Stimulated activated CD8-positive, alpha-beta memory T cell treated with anti-CD3 and anti-CD28 coated beads, Interleukin-7, amount 100 ng/mL, for 4 hours (primary cell): ENCODE measurements around the gene TRPT1.
"Not testable (repeated sequence)": the region's sequence is repeated elsewhere in the genome, so short reads cannot be mapped to it uniquely, and the experiment has no call there.

ENCODE experiments used
- DNase-seq, 2 donors: peaks; one replicate each; pipeline ENCODE4 v3.0.0-alpha.2; 2020; ENCODE audit warnings: low read depth in 2 of 2

The TRPT1 gene

GRCh38 chr11:64258946-64259532, 33.1 kb upstream of the TRPT1 start:
- DNase-seq: no peak

DNA sequence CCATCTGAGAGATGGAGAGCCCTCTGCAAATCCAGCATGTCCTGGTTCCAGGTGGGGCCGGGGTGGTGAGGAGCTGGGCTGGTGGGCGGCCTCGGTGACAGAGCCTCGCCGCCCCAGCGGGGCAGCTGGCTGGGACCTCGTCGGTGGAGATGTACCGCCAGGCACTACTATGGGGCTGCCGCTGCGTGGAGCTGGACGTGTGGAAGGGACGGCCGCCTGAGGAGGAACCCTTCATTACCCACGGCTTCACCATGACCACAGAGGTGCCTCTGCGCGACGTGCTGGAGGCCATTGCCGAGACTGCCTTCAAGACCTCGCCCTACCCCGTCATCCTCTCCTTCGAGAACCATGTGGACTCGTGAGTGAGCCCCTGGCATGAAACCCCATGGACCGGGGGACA, 32.4 kb upstream of the TRPT1 start:
- no peak for DNase-seq

DNA sequence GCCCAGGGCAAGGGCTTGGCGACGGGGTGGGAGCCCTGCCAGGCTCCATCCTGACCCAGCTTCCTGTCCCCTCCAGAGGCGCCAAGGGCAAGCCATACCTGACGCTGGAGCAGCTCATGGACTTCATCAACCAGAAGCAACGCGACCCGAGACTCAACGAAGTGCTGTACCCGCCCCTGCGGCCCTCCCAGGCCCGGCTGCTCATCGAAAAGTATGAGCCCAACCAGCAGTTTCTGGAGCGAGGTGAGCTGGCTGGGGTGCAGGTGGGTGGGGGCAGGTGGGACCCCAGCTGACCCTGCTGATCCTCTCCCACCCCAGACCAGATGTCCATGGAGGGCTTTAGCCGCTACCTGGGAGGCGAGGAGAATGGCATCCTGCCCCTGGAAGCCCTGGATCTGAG, 30.3 kb upstream of the TRPT1 start:
- DNase-seq: no peak

GRCh38 chr11:64255135-64256128, 29.4 kb upstream of the TRPT1 start:
- DNase-seq: no peak

DNA sequence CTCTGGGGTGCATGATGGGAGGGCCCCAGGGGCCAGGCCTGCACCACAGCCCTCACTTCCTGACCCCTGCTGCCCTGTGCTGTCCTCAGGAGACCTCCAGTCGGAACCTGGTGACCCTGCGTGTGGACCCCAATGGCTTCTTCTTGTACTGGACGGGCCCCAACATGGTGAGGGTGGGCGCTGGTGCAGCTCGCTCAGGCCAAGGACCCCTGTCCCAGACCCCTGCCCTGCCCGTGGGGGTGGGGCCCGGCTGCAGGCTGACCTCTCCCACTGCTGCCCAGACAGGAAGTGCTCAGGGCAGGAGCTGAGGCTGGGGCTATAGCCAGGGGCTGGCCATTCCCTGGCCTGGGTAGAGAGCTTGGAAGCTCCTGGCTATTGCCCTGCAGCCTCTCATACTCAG, 28.3 kb upstream of the TRPT1 start:
- DNase-seq: no peak

DNA sequence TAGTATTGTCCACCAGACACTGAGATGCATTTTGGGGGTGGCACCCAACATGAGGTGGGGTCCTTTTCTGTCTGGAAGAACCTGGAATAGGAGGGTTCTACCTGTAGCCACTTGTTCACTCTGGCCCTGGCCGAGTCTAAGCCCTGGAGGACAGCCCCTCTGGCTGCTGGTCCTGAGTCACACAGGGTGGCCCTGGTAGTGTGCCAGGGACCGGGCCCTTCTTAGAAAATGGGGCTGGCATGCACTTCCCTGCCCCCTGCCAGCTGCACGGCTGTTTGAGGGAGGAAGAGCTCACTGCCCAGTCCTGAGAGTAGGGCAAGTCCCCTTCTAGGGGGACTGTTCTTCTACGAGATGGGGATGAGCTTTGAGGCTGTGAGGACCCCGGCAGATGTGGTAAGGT, 27.5 kb upstream of the TRPT1 start:
- no peak for DNase-seq

DNA sequence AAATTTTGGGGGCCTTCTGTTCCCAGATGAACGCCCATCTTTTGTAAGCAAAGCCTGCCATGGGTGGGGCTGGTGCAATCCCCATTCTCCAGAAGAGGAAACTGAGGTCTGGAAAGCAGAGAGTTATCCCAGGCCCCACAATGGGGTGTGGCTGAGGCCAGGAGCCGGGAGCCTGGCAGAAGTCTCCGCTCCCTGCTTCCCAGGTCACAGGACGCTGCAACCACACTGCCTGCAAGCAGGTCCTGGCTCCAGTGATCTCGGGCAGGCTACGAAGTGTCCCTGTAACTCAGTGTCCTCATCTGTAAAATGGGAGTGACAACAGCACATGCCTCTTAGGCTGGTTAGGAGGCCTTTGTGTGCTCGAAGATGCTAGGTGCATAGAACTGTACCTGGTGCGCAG, 27.1 kb upstream of the TRPT1 start:
- DNase-seq: no peak

DNA sequence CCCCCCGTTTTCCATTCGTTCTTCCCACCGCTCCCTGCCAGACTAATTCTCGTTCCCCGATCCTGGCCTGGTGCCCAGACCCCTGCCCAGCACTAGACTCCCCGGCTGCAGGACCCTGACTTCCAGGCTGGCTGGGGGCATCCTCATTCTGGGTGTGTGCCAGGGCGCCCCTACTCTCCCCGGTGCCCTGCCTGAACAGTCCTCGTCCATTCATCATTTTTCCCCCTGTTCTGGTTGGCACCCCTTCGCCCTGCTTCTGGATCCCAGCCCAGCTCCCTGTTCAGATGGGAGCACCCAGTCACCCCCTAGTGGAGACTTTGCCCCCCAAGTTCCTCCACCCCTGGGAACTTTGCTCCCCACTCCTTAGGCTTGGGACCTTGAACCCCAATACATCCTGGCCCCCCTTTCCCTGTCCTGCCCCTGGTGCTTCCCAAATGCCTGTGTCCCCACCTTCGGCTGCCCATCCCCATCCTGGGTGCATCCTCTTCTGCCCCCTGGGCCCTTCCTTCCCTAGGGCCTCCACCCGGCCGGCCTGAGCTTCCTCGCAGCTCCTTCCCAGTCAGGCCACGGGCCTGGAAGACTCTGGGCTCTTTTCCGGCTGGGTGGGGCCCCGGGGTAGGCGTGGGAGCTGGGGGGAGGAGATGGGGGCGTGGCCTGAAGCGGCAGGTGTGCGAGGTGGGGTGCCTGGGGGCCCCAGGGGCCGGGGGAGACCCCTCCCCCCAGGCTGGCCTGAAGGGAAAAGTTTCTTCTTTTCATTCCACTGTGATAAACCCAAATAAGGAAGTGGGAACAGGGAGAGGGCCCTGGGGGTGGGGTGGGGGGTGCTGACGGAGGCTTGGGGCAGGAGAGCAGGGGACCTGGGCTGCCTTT, 26.3 kb upstream of the TRPT1 start:
- no peak for DNase-seq

DNA sequence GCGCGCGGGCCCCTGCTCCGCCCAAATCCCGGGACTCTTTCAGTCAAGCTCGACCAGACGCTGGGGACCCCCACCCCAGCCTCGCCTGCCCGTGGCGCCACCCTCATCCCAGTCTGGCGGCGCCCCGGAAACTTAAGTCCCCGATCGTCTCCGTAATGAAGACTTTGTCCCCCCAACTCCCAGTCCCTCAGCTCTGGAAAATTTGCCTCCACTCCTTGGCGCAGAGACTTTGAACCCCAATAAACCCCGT, 25.7 kb upstream of the TRPT1 start:
- no peak for DNase-seq

- DNase-seq: peak in 1 of 2 donors; percentile 50
Observed at GRCh38 chr11:64251016-64251752, 25.2 kb upstream of the TRPT1 start, which contains the start of gene PLCB3. Gene PLCB3, plus strand, starts transcription at chr11:64251530. Its CDS starts 120 bp downstream, at chr11:64251650.

DNA sequence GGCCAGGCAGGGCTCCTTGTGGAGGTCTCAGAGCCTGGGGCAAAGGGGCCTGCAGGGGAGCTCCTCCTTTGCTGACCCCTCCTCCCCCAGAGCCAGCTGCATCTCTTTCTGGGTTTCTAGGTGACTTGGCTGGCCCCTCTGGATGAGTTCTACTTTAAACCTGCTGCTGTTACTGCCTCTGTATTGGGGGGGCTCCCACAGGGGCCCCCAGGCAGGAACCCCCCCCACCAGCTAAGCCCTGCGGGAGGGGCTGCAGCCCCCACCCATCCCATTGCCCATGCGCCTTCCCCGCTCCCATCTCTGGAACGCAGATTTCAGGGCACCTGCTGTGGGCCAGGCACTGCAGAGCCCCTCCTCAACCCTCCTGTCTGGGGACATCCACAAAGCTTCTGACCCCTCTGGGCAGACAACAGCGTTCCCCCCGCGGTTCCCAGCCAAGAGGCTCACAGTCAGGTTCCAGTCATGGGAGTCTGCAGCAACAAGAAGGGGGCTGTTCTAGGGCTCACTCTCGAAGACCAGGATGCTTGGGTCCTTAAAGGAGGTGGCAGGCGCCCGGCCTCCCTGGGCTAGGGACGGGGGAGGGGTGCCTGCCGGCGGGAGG, 24.5 kb upstream of the TRPT1 start:
- DNase-seq: no peak

DNA sequence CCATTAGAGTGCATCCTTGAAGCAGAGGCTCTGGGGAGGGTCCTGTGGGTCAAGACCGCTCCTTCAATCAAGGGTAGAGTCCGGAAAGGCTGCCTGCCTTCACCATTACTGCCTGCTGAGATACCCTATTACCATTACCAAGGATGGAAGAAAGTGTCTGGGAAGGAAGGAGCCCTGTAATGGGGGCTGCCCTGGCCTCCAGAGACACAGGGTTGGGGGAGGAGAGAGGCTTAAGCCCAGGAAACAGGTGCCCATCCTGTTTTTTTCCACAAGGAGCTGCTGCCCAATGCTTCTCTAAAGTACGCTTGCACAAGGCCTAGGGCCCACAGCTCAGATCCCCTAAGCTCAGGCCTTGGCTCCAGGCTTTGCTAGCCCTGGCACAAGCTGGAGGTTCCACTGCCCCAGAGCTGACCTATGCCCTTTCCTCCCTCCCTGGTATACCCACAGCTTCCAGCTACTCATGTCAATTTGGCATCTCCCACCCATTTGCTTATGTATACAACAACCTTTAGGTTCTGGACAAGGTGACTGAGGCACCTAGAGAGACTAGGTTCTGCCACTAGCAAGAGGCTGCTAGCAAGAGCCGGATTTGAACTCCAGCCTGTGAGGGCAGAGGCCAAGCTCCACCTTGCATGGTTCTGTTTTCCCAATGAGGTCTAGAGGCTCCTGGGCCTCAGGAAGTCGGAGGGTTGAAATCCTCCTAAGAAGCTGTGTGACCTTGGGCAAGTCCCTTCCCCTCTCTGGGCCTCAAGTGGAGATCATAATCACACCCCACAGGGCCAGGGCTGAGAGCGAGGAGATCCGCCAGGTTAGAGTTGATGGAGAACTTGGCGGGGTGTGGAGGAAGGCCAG, 23.8 kb upstream of the TRPT1 start:
- DNase-seq: no peak

DNA sequence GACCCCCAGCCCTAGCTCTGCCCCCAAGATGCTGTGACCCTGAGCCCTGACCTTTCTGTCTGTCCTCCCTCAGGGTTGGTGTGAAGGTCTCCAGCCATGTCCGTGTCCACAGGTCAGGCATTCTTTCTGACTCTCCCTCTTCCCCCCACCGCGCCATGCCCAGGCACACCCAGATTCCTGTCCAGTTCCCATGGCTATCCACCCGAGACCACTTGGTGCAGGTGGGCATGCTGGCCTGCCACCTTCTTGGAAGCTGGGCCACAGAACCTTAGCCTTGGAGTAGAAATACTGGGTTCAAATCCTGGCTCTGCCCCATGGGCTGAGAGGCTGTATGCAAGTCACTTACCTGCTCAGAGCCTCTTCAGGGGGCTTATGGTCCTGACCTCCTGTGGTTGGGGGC, 23.1 kb upstream of the TRPT1 start:
- no peak for DNase-seq

DNA sequence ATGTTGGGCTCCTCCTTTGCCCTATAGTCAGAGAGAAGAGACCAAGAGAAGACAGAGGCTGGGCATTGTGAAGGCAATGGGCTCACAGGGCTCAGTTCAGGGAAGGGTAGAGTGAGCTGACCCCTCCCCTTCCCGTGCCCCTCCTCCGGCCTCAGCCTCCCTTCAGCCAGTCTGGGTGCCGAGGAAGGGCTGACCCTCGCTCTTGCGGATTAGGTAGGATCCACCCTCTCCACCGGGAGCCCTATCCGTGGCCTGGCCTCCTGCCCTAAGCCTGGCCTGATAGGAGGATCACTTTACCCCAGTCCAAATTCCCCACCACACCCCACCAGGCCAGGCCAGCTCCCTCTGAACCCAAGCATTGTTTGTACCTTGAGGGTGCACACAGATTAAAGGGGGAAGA, 22.6 kb upstream of the TRPT1 start:
- no peak for DNase-seq

- no peak for DNase-seq
Observed at GRCh38 chr11:64247729-64248531, 21.9 kb upstream of the TRPT1 start.

DNA sequence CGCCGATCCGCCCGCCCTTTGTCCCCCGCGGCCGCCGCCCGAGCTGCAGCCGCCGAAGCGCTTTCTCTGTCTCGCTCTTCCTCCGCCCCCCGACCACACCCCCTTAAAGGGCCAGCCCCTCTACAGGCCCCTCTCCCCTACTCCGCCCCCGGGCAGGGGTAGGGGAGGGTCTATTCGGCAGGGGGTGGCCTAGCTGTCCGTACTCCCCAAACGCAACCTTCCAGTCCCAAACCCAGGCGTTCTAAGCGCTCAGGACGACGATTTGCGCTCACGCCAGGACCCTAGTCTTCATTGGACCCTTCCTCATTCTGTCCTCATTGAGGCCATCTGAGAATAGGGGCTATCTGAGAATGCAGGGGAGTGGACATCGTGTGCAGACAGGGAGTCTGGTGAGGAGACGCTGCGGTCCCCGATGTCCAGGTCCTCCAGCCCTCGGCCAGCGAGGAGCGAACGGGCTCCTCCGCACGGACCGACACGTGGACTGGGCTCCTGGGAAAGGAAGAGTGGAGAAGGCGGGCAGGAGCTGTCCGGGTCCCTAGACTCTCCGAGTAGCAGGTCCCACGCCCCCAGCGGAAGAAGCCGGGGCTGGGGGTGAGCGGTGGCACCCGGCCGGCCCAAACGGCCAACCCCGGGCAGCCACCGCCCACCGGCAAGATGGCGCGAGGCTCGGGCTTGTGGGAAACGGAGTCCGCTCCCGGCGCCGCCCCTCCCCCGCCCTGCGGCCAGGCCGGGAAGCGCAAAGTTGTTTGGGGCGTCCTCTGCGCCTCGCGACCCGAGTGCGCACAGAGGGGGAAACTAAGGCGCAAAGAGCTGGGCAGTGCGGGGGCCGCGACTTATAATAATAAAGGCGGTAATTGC, 21.1 kb upstream of the TRPT1 start, which contains the start of gene PPP1R14B:
TSS of gene PPP1R14B (minus strand) at position 73 of the 858 bp plus-strand sequence. CDS start 270 bp downstream, outside the sequence.
- DNase-seq: peak; percentile 63 to 79

DNA sequence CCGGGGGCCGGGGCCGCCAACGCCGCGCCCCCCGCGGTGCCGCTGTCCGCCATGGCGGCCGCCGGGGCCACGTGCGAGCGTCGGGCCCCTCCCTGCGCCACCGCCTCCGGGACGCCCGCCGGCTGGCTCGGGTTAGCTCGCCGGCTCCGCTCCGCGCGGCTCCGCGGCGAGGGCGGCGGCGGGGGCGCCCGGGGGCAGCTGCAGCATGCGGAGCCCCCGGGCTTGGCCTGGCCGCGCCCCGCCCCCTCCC, 20.6 kb upstream of the TRPT1 start:
- DNase-seq: not testable (repeated sequence)

- DNase-seq: peak; percentile 79 to 84
Observed at GRCh38 chr11:64245797-64246620, 20.0 kb upstream of the TRPT1 start.
